Measurements from ENCODE around the gene KLF7.

The KLF7 gene

GRCh38 chr2:207091176-207091575 is 74.6 kb downstream of the KLF7 start:
- no peak for DNase-seq (ENCODE audit: low spot score)

GRCh38 chr2:207090389-207090788 is 75.4 kb downstream of the KLF7 start:
- DNase-seq (ENCODE audit: low spot score) = no peak

GRCh38 chr2:207088839-207089238 is 76.9 kb downstream of the KLF7 start:
- DNase-seq (ENCODE audit: low spot score) = no peak

- DNase-seq (ENCODE audit: low spot score) = no peak
Measured at GRCh38 chr2:207088276-207088675, 77.5 kb downstream of the KLF7 start.

GRCh38 chr2:207087046-207087902 is 78.5 kb downstream of the KLF7 start:
- DNase-seq (ENCODE audit: low spot score) = no peak

GRCh38 chr2:207086136-207086535 is 79.6 kb downstream of the KLF7 start:
- DNase-seq (ENCODE audit: low spot score) = no peak

- DNase-seq (ENCODE audit: low spot score) = no peak
Measured at GRCh38 chr2:207085110-207085509, 80.6 kb downstream of the KLF7 start.

- no peak for DNase-seq (ENCODE audit: low spot score)
Measured at GRCh38 chr2:207083361-207084110, 82.2 kb downstream of the KLF7 start.

GRCh38 chr2:207082619-207083018 is 83.1 kb downstream of the KLF7 start:
- DNase-seq (ENCODE audit: low spot score) = no peak

GRCh38 chr2:207078186-207078798 is 87.5 kb downstream of the KLF7 start:
- DNase-seq (ENCODE audit: low spot score) = no peak

GRCh38 chr2:207077266-207077665 is 88.5 kb downstream of the KLF7 start:
- no peak for DNase-seq (ENCODE audit: low spot score)

GRCh38 chr2:207075456-207075855 is 90.3 kb downstream of the KLF7 start:
- DNase-seq (ENCODE audit: low spot score) = no peak

GRCh38 chr2:207073801-207074678 is 91.7 kb downstream of the KLF7 start:
- no peak for DNase-seq (ENCODE audit: low spot score)

- no peak for DNase-seq (ENCODE audit: low spot score)
Measured at GRCh38 chr2:207073412-207073800, 92.3 kb downstream of the KLF7 start.

GRCh38 chr2:207072571-207072970 is 93.2 kb downstream of the KLF7 start:
- DNase-seq (ENCODE audit: low spot score) = no peak

GRCh38 chr2:207071820-207072219 is 93.9 kb downstream of the KLF7 start:
- DNase-seq (ENCODE audit: low spot score) = no peak

- DNase-seq (ENCODE audit: low spot score) = no peak
Measured at GRCh38 chr2:207067473-207067872, 98.3 kb downstream of the KLF7 start.

GRCh38 chr2:207066791-207067460 is 98.8 kb downstream of the KLF7 start:
- no peak for DNase-seq (ENCODE audit: low spot score)

GRCh38 chr2:207066166-207066565 is 99.6 kb downstream of the KLF7 start:
- DNase-seq (ENCODE audit: low spot score) = no peak

GRCh38 chr2:207064128-207064690 is 101.5 kb downstream of the KLF7 start:
- DNase-seq (ENCODE audit: low spot score) = no peak

- DNase-seq (ENCODE audit: low spot score) = no peak
Measured at GRCh38 chr2:207061181-207061580, 104.6 kb downstream of the KLF7 start.
